T-cell (primary cell): Measurements from ENCODE around the gene SNRPD2. TPM values are rescaled to one million over a fixed set of nuclear protein-coding genes. Genes with fewer than 3 reads are reported as not detected.

Experiments used
- ATAC-seq, 4 experiments: fragments of 200-7000 bp in 3 of 4; fragments of 150-1000 bp in 1 of 4; cut with Tn5 transposase; replicated peaks in 1 of 4; 1 replicate in 3 of 4; 2 replicates in 1 of 4; pipeline ENCODE4 v1.10.0; 2021; ENCODE audit warnings: moderate library complexity in 3 of 4, mild to moderate bottlenecking in 2 of 4, moderate number of reproducible peaks in 1 of 4
- CTCF ChIA-PET, 2 donors: fragments of 300-600 bp; sonication (Branson Sonifier 250); formaldehyde crosslinking; loops; one replicate each; lab custom pipeline; 2022; ENCODE audit warnings: antibody characterized with exemption in 2 of 2; lab: Charles Lee
- POLR2A ChIA-PET, 2 donors: fragments of 300-600 bp; sonication (Branson Sonifier 250); formaldehyde crosslinking; loops; one replicate each; lab custom pipeline; 2022; ENCODE audit warnings: antibody characterized with exemption in 2 of 2; lab: Charles Lee
- DNase-seq, 35 experiments: peaks; one replicate each; pipeline versions ENCODE4 v3.0.0 to v3.0.0-alpha.2; 2013 to 2023
- H3K27ac ChIP-seq: one replicate; pipeline ENCODE4 v1.5.1; 2013; ENCODE audit warnings: low read length
- H3K27me3 ChIP-seq, 2 experiments: replicated peaks in 1 of 2; 1 replicate in 1 of 2; 2 replicates in 1 of 2; pipeline versions ENCODE4 v1.6.1 to v1.7.0; 2013; ENCODE audit warnings: low read length in 1 of 2, mixed read lengths in 1 of 2; ENCODE audit not compliant: control insufficient read depth in 2 of 2, insufficient read depth in 2 of 2; ENCODE audit errors: extremely low read depth in 1 of 2
- H3K36me3 ChIP-seq, 2 donors: 1 replicate in 1 of 2; 2 replicates in 1 of 2; pipeline versions ENCODE4 v1.6.1 to v1.7.0; 2013; ENCODE audit warnings: low read length in 1 of 2; ENCODE audit not compliant: control insufficient read depth in 2 of 2, insufficient read depth in 1 of 2; ENCODE audit errors: extremely low read depth in 1 of 2
- H3K4me1 ChIP-seq, 2 experiments: 1 replicate in 1 of 2; 2 replicates in 1 of 2; pipeline versions ENCODE4 v1.6.1 to v1.7.0; 2013; ENCODE audit warnings: low read length in 2 of 2, mixed read lengths in 1 of 2; ENCODE audit not compliant: insufficient read depth in 2 of 2, control insufficient read depth in 1 of 2; ENCODE audit errors: extremely low read depth in 1 of 2
- H3K4me3 ChIP-seq, 2 donors: 1 replicate in 1 of 2; 2 replicates in 1 of 2; pipeline versions ENCODE4 v1.5.1 to v1.7.0; 2013; ENCODE audit warnings: mild to moderate bottlenecking in 2 of 2, low read length in 1 of 2, moderate library complexity in 1 of 2; ENCODE audit not compliant: control insufficient read depth in 1 of 2; ENCODE audit errors: extremely low read depth in 1 of 2
- H3K9me3 ChIP-seq: 2 replicates; pipeline ENCODE4 v1.7.0; 2013
- H3K27ac Mint-ChIP-seq, 2 donors: one replicate each; pipeline ENCODE4 v1.8.0; 2020 to 2021; ENCODE audit warnings: mild to moderate bottlenecking in 2 of 2, mixed read lengths in 2 of 2
- H3K27me3 Mint-ChIP-seq, 2 donors: one replicate each; pipeline ENCODE4 v1.8.0; 2021 to 2022; ENCODE audit warnings: mixed read lengths in 2 of 2
- H3K36me3 Mint-ChIP-seq: one replicate; pipeline ENCODE4 v1.8.0; 2021; ENCODE audit warnings: mixed read lengths
- H3K4me1 Mint-ChIP-seq, 3 donors: one replicate each; pipeline ENCODE4 v1.8.0; 2020 to 2022; ENCODE audit warnings: mixed read lengths in 3 of 3, mild to moderate bottlenecking in 1 of 3
- H3K4me3 Mint-ChIP-seq, 3 donors: one replicate each; pipeline ENCODE4 v1.8.0; 2020 to 2022; ENCODE audit warnings: mild to moderate bottlenecking in 3 of 3, mixed read lengths in 3 of 3, moderate library complexity in 3 of 3
- H3K9me3 Mint-ChIP-seq, 3 donors: one replicate each; pipeline ENCODE4 v1.8.0; 2020 to 2022; ENCODE audit warnings: mixed read lengths in 3 of 3
- WGBS: methylation state at CpG from one replicate; pipeline ENCODE4 v1.1.5; 2013; ENCODE audit warnings: missing lambda C conversion rate; ENCODE audit not compliant: insufficient coverage; 5-methylcytosine and 5-hydroxymethylcytosine counted together
- total RNA-seq, 35 experiments: library from RNA in 6 of 35; stranded (reverse) in 6 of 35; fragments of 120-200 nt in 1 of 35; gene quantifications; one replicate each; pipeline versions ENCODE4 v1.2.1 to v1.2.4 and lab custom pipeline; 2013 to 2026

The SNRPD2 gene
- total RNA-seq, 5 donors from 2014 or later (not counting 1 experiment from before 2014, with no cell fraction given), result 375 to 450 (median 395) TPM

- Mint-ChIP-seq H3K27me3 (no peaks in the 10 kb centered on the region), H3K4me3 (no peak overlapping the region), H3K4me1 (peaks cover 12 to 14% (median 12%) of the 10 kb centered on the region in 3 donors), H3K9me3 (no peaks in the 10 kb centered on the region), H3K27ac (no peak overlapping the region), H3K36me3 (peaks cover 18% of the 10 kb centered on the region)
- Histone ChIP-seq H3K4me3 (no peak overlapping the region), H3K36me3 (peaks cover 16 to 20% of the 10 kb centered on the region in 2 donors), H3K4me1 (peaks cover 0 to 5% of the 10 kb centered on the region in 2 experiments), H3K27me3 (no peaks in the 10 kb centered on the region), H3K9me3 (no peaks in the 10 kb centered on the region), H3K27ac (no peak overlapping the region)
- no peak for DNase-seq
- POLR2A ChIA-PET, result interaction anchor here in 1 of 2 donors (0.6 kb wide), 1 partner anchor 10 kb away, joined by 6 read pairs; no protein-coding TSS in a partner anchor
- 94% methylated on average over 5 of the region's 12 CpGs for WGBS
- CTCF ChIA-PET, result interaction anchor here in 1 of 2 donors (2.6 kb wide), 1 partner anchor 13 kb away, joined by 9 read pairs; the partner anchor contains the start of gene QPCTL
- no peak for ATAC-seq
Observed at GRCh38 chr19:45705710-45706415, 14.1 kb upstream of the SNRPD2 start.

GRCh38 chr19:45705115-45705514 is 13.4 kb upstream of the SNRPD2 start:
- Histone ChIP-seq H3K4me1 (peaks cover 0 to 5% of the 10 kb centered on the region in 2 experiments), H3K36me3 (peaks cover 13 to 20% of the 10 kb centered on the region in 2 donors), H3K27ac (no peak overlapping the region), H3K4me3 (no peak overlapping the region), H3K27me3 (no peaks in the 10 kb centered on the region), H3K9me3 (no peaks in the 10 kb centered on the region)
- WGBS, result 98% methylated on average over 7 of the region's 9 CpGs
- no peak for DNase-seq
- H3K4me3 Mint-ChIP-seq, result no peak overlapping the region
- ChIA-PET CTCF (no interaction called here), POLR2A (no interaction called here)
- no peak overlapping the region for H3K27ac Mint-ChIP-seq
- peaks cover 13% of the 10 kb centered on the region for H3K36me3 Mint-ChIP-seq
- no peak for ATAC-seq
- H3K27me3 Mint-ChIP-seq, result no peaks in the 10 kb centered on the region
- no peaks in the 10 kb centered on the region for H3K9me3 Mint-ChIP-seq
- peaks cover 5 to 8% (median 7%) of the 10 kb centered on the region in 3 donors for H3K4me1 Mint-ChIP-seq

- 80% methylated on average over 1 of the region's 7 CpGs for WGBS
- Mint-ChIP-seq H3K27ac (no peak overlapping the region), H3K9me3 (no peaks in the 10 kb centered on the region), H3K27me3 (no peaks in the 10 kb centered on the region), H3K36me3 (peaks cover 12% of the 10 kb centered on the region), H3K4me1 (peaks cover 0 to 5% (median 0%) of the 10 kb centered on the region in 3 donors), H3K4me3 (no peak overlapping the region)
- Histone ChIP-seq H3K27me3 (no peaks in the 10 kb centered on the region), H3K36me3 (peaks cover 10 to 19% of the 10 kb centered on the region in 2 donors), H3K27ac (no peak overlapping the region), H3K9me3 (no peaks in the 10 kb centered on the region), H3K4me3 (no peak overlapping the region), H3K4me1 (peaks cover 0 to under 1% of the 10 kb centered on the region in 2 experiments)
- ChIA-PET CTCF (interaction anchor here in 1 of 2 donors (0.6 kb wide), 1 partner anchor 493 kb away, joined by 3 read pairs; no protein-coding TSS in a partner anchor), POLR2A (no interaction called here)
- no peak for DNase-seq
- no peak for ATAC-seq
Observed at GRCh38 chr19:45701676-45702075, 9.9 kb upstream of the SNRPD2 start.

- H3K9me3 Mint-ChIP-seq, result no peaks in the 10 kb centered on the region
- no peaks in the 10 kb centered on the region for H3K27me3 Mint-ChIP-seq
- peak overlapping the region; percentile 83 to 97 for H3K4me3 ChIP-seq
Observed at GRCh38 chr19:45693106-45693788, 1.5 kb upstream of the SNRPD2 start.

GRCh38 chr19:45692187-45693105 is 693 bp upstream of the SNRPD2 start, which contains the start of gene QPCTL:
Gene QPCTL, plus strand, starts transcription at chr19:45692666. Its CDS starts 38 bp downstream, at chr19:45692704.
- WGBS, result under 1% methylated on average over 62 of the region's 70 CpGs
- H3K4me1 ChIP-seq, result peaks cover 8 to 33% of the 10 kb centered on the region in 2 experiments
- H3K4me1 Mint-ChIP-seq, result peaks cover 12 to 27% (median 24%) of the 10 kb centered on the region in 3 donors
- ChIA-PET POLR2A (interaction anchor here (0.6 to 1.2 kb wide), 2 partner anchors 39 to 177 kb away, joined by 3 to 4 read pairs; partner anchors contain the start of gene FBXO46 (in 1 of the 2)), CTCF (interaction anchor here (0.6 to 2.7 kb wide), 18 partner anchors 8 to 1154 kb away, joined by 3 to 30 read pairs (median 4); partner anchors contain the start of genes FBXO46 (in 1 of the 2) and SIX5 (in 1 of the 2))
- peak within 1 kb of the TSS; percentile 94 to 97 (median 96) for H3K4me3 Mint-ChIP-seq
- ATAC-seq (peak; percentile 87 to 92 (median 90)), DNase-seq (peak; percentile 91 to 99 (median 96))
- peaks cover 10 to 30% of the 10 kb centered on the region in 2 donors for H3K36me3 ChIP-seq
- no peaks in the 10 kb centered on the region for H3K9me3 Mint-ChIP-seq
- H3K27me3 ChIP-seq, result no peaks in the 10 kb centered on the region
- H3K27ac ChIP-seq, result peak within 1 kb of the TSS; percentile 92
- H3K27me3 Mint-ChIP-seq, result no peaks in the 10 kb centered on the region
- peak within 1 kb of the TSS; percentile 83 to 97 for H3K4me3 ChIP-seq
- no peaks in the 10 kb centered on the region for H3K9me3 ChIP-seq
- H3K27ac Mint-ChIP-seq, result peak within 1 kb of the TSS; percentile 93 to 98
- H3K36me3 Mint-ChIP-seq, result peaks cover 21% of the 10 kb centered on the region

More at GRCh38 chr19:45693106-45693788, 1.5 kb upstream of the SNRPD2 start:
- ATAC-seq, result no peak
- Histone ChIP-seq H3K4me1 (peaks cover 8 to 29% of the 10 kb centered on the region in 2 experiments), H3K9me3 (no peaks in the 10 kb centered on the region), H3K27ac (peak overlapping the region; percentile 92), H3K27me3 (no peaks in the 10 kb centered on the region), H3K36me3 (peaks cover 6 to 25% of the 10 kb centered on the region in 2 donors)
- Mint-ChIP-seq H3K4me3 (peak overlapping the region; percentile 94 to 97 (median 96)), H3K27ac (peak overlapping the region; percentile 77 to 87), H3K4me1 (peaks cover 16 to 27% (median 24%) of the 10 kb centered on the region in 3 donors), H3K36me3 (peaks cover 22% of the 10 kb centered on the region)
- DNase-seq, result peak; percentile 30 to 82 (median 66)
- WGBS, result 0% methylated on average over 6 of the region's 22 CpGs
- ChIA-PET CTCF (interaction anchor here (0.6 to 2.7 kb wide), 15 partner anchors 9 to 135 kb away, joined by 3 to 30 read pairs (median 4); partner anchors contain the start of genes FBXO46 (in 1 of the 2) and SIX5 (in 1 of the 2)), POLR2A (interaction anchor here (0.6 to 1.2 kb wide), 3 partner anchors 38 to 224 kb away, joined by 3 to 5 read pairs (median 4); partner anchors contain the start of gene FBXO46 (in 1 of the 2))
